NB4 (cell line): ENCODE results near the gene RABL6.

Experiments used
- POLR2A ChIP-seq: IDR thresholded peaks from 2 replicates; pipeline ENCODE4 v1.6.1; 2011; ENCODE audit warnings: mild to moderate bottlenecking; ENCODE audit not compliant: insufficient read length; ENCODE audit errors: extremely low read depth
- TF ChIP-seq, protein P1 (sequence below): IDR thresholded peaks from one replicate; pipeline ENCODE4 v1.5.1; 2012; ENCODE audit warnings: low read depth, low read length
- TF ChIP-seq, protein P2 (sequence below): IDR thresholded peaks from 2 replicates; pipeline ENCODE4 v1.6.1; 2011; ENCODE audit warnings: low read depth, low read length

DNA sequence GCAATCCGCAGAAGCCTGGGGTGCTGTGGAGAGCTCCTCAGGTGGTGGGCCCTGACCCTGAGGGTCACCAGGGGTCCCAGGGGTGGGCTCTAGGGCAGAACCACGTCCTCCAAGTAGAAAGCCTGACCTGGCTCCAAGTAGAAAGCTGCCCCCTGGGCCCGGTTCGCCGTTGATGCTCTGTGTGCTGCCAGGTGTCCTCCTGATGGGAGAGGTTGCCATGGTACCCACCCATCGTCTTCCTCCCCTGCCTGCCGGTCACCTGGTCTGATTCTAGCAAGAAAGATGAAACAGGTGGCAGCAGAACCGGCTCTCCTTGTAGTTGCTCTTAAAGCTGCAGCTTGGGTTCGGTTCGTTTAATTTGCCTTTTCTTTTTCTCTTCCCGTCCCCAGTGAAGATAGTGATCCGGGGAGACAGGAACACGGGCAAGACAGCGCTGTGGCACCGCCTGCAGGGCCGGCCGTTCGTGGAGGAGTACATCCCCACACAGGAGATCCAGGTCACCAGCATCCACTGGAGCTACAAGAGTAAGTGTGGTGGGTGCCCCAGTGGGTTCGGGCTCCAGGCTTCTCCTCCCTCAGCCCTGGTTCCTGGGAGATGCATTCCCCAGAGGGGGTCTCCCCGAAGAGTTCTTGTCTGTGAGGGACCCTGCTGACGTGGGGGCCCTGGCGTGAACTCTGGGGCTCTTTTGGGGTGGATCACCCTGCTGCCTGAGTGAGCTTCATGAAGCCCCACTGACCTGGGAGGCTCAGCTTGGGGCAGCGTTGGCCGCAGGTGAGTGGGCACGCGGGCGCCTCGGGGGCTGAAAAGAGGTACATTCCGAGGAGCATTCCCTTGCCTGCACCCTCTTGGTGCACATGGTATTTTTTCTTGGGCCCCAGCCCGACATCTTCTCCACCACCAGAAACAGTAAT is 15.6 kb downstream of the RABL6 start:
- no peak for TF ChIP-seq POLR2A
- TF ChIP-seq, protein P1, sequence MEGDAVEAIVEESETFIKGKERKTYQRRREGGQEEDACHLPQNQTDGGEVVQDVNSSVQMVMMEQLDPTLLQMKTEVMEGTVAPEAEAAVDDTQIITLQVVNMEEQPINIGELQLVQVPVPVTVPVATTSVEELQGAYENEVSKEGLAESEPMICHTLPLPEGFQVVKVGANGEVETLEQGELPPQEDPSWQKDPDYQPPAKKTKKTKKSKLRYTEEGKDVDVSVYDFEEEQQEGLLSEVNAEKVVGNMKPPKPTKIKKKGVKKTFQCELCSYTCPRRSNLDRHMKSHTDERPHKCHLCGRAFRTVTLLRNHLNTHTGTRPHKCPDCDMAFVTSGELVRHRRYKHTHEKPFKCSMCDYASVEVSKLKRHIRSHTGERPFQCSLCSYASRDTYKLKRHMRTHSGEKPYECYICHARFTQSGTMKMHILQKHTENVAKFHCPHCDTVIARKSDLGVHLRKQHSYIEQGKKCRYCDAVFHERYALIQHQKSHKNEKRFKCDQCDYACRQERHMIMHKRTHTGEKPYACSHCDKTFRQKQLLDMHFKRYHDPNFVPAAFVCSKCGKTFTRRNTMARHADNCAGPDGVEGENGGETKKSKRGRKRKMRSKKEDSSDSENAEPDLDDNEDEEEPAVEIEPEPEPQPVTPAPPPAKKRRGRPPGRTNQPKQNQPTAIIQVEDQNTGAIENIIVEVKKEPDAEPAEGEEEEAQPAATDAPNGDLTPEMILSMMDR: no peak
- TF ChIP-seq, protein P2, sequence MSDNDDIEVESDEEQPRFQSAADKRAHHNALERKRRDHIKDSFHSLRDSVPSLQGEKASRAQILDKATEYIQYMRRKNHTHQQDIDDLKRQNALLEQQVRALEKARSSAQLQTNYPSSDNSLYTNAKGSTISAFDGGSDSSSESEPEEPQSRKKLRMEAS: no peak
